Jurkat, Clone E6-1 (cell line): ENCODE data around the gene NME8. TPM values are rescaled to one million over a fixed set of nuclear protein-coding genes. Genes with fewer than 3 reads are reported as not detected.
"Not testable (repeated sequence)": the region's sequence is repeated elsewhere in the genome, so short reads cannot be mapped to it uniquely, and the experiment has no call there.

Experiments
- DNase-seq: peaks from one replicate; pipeline ENCODE4 v3.0.0-alpha.2; 2011; ENCODE audit warnings: low read depth, low spot score
- H3K4me3 ChIP-seq: 2 replicates; pipeline ENCODE4 v1.5.1; 2011; ENCODE audit warnings: mild to moderate bottlenecking, low read length, control low read depth, moderate library complexity
- polyA plus RNA-seq: library from polyadenylated mRNA; unstranded; fragments of >200 nt; gene quantifications from one replicate; pipeline ENCODE4 v1.2.1, GENCODE V29; 2012; ENCODE audit warnings: missing spikeins; ENCODE audit not compliant: insufficient read length, insufficient read depth

NME8 gene
- not detected for polyA plus RNA-seq

- no peak within 1 kb of the TSS for H3K4me3 ChIP-seq
- DNase-seq = no peak
These were observed at the start of gene NME8 for GRCh38 chr7:37848297-37848696. Gene NME8, plus strand, starts transcription at chr7:37848597. Its CDS starts 1,670 bp downstream, at chr7:37850267.

GRCh38 chr7:37806152-37806551 is 42.2 kb upstream of the NME8 start:
- no peak for DNase-seq

GRCh38 chr7:37812161-37812580 is 36.2 kb upstream of the NME8 start:
- H3K4me3 ChIP-seq = not testable (repeated sequence)
- peak; percentile 14 for DNase-seq

More at GRCh38 chr7:37806152-37806551, 42.2 kb upstream of the NME8 start:
- no peak overlapping the region for H3K4me3 ChIP-seq

GRCh38 chr7:37815671-37816371 is 32.6 kb upstream of the NME8 start:
- no peak overlapping the region for H3K4me3 ChIP-seq
- DNase-seq = no peak

GRCh38 chr7:37816922-37817590 is 31.3 kb upstream of the NME8 start:
- H3K4me3 ChIP-seq = no peak overlapping the region
- no peak for DNase-seq

- DNase-seq = no peak
- H3K4me3 ChIP-seq = no peak overlapping the region
These were observed 30.8 kb upstream of the NME8 start for GRCh38 chr7:37817591-37817960.

GRCh38 chr7:37817996-37818720 is 30.2 kb upstream of the NME8 start:
- H3K4me3 ChIP-seq = no peak overlapping the region
- DNase-seq = no peak

GRCh38 chr7:37820708-37821468 is 27.5 kb upstream of the NME8 start:
- no peak for DNase-seq
- H3K4me3 ChIP-seq = no peak overlapping the region

GRCh38 chr7:37822946-37823345 is 25.5 kb upstream of the NME8 start:
- no peak overlapping the region for H3K4me3 ChIP-seq
- no peak for DNase-seq

GRCh38 chr7:37823557-37823956 is 24.8 kb upstream of the NME8 start:
- DNase-seq = no peak
- no peak overlapping the region for H3K4me3 ChIP-seq

- H3K4me3 ChIP-seq = no peak overlapping the region
- DNase-seq = peak; percentile 16
These were observed 23.4 kb upstream of the NME8 start for GRCh38 chr7:37825038-37825437.

GRCh38 chr7:37826825-37827224 is 21.6 kb upstream of the NME8 start:
- H3K4me3 ChIP-seq = no peak overlapping the region
- no peak for DNase-seq

- no peak overlapping the region for H3K4me3 ChIP-seq
- no peak for DNase-seq
These were observed 17.2 kb upstream of the NME8 start for GRCh38 chr7:37831244-37831643.

GRCh38 chr7:37832194-37832593 is 16.2 kb upstream of the NME8 start:
- no peak overlapping the region for H3K4me3 ChIP-seq
- peak; percentile 18 for DNase-seq

GRCh38 chr7:37833107-37833817 is 15.1 kb upstream of the NME8 start:
- DNase-seq = peak; percentile 62
- peak overlapping the region; percentile 39 for H3K4me3 ChIP-seq

GRCh38 chr7:37833818-37834146 is 14.6 kb upstream of the NME8 start:
- H3K4me3 ChIP-seq = no peak overlapping the region
- no peak for DNase-seq

- no peak overlapping the region for H3K4me3 ChIP-seq
- peak; percentile 17 for DNase-seq
These were observed 5.1 kb downstream of the NME8 start for GRCh38 chr7:37853468-37853867.

GRCh38 chr7:37882086-37882485 is 33.7 kb downstream of the NME8 start:
- no peak for DNase-seq
- no peak overlapping the region for H3K4me3 ChIP-seq

GRCh38 chr7:37893359-37893758 is 45.0 kb downstream of the NME8 start:
- no peak overlapping the region for H3K4me3 ChIP-seq
- no peak for DNase-seq
